Activated CD4-positive, alpha-beta T cell treated with anti-CD3 and anti-CD28 coated beads, Interleukin-2, amount 10 ng/mL, durations not matched to agents 7 days and 5 days (primary cell): Measurements from ENCODE around the gene S100A1. TPM values are rescaled to one million over a fixed set of nuclear protein-coding genes. Genes with fewer than 3 reads are reported as not detected.
"Not testable (repeated sequence)": the region's sequence is repeated elsewhere in the genome, so short reads cannot be mapped to it uniquely, and the experiment has no call there.

Experiments
- CTCF ChIA-PET: fragments of 350-600 bp; sonication (Branson Sonifier 250); formaldehyde crosslinking; loops from one replicate; lab custom pipeline; 2021; ENCODE audit warnings: antibody characterized with exemption; lab: Charles Lee
- POLR2A ChIA-PET: fragments of 350-600 bp; sonication (Branson Sonifier 250); formaldehyde crosslinking; loops from one replicate; lab custom pipeline; 2021; ENCODE audit warnings: antibody characterized with exemption; lab: Charles Lee
- DNase-seq: peaks from one replicate; pipeline ENCODE4 v3.0.0-alpha.2; 2020
- H3K27ac Mint-ChIP-seq: one replicate; pipeline ENCODE4 v1.8.0; 2021; ENCODE audit warnings: mild to moderate bottlenecking, moderate library complexity, mixed read lengths
- H3K27me3 Mint-ChIP-seq: one replicate; pipeline ENCODE4 v1.8.0; 2021; ENCODE audit warnings: mixed read lengths
- H3K36me3 Mint-ChIP-seq: one replicate; pipeline ENCODE4 v1.8.0; 2021; ENCODE audit warnings: low read depth, mixed read lengths
- H3K4me1 Mint-ChIP-seq: one replicate; pipeline ENCODE4 v1.8.0; 2021; ENCODE audit warnings: mixed read lengths
- H3K4me3 Mint-ChIP-seq: one replicate; pipeline ENCODE4 v1.8.0; 2021; ENCODE audit warnings: mild to moderate bottlenecking, moderate library complexity, mixed read lengths
- H3K9me3 Mint-ChIP-seq: one replicate; pipeline ENCODE4 v1.8.0; 2021; ENCODE audit warnings: mixed read lengths
- total RNA-seq, 2 experiments: library from RNA; stranded (reverse); gene quantifications; one replicate each; pipeline ENCODE4 v1.2.3, GENCODE V29; 2021

The S100A1 gene
- not detected for total RNA-seq

- Mint-ChIP-seq H3K27me3 (no peaks in the 10 kb centered on the region), H3K9me3 (no peaks in the 10 kb centered on the region), H3K4me3 (no peak within 1 kb of the TSS), H3K4me1 (peaks cover 13% of the 10 kb centered on the region), H3K36me3 (peaks cover 2% of the 10 kb centered on the region), H3K27ac (no peak within 1 kb of the TSS)
- ChIA-PET CTCF (interaction anchor here (0.8 to 3.6 kb wide), 12 partner anchors 10 to 131 kb away, joined by 3 to 45 read pairs (median 4); partner anchors contain the start of genes S100A14, S100A16 and S100A6), POLR2A (interaction anchor here (0.6 kb wide), 1 partner anchor 74 kb away, joined by 3 read pairs; no protein-coding TSS in a partner anchor)
- DNase-seq = no peak
Observed at GRCh38 chr1:153627715-153628626, at the start of gene S100A1. Gene S100A1 (plus strand): TSS chr1:153628434. CDS start chr1:153630522, 2,088 bp downstream.

- no peak for DNase-seq
- no peaks in the 10 kb centered on the region for H3K9me3 Mint-ChIP-seq
- ChIA-PET POLR2A (interaction anchor here (0.8 kb wide), 1 partner anchor 55 kb away, joined by 3 read pairs; the partner anchor contains the start of gene CHTOP), CTCF (interaction anchor here (0.9 to 2.5 kb wide), 4 partner anchors 10 to 56 kb away, joined by 3 to 11 read pairs (median 4); partner anchors contain the start of gene CHTOP)
- no peak overlapping the region for H3K27ac Mint-ChIP-seq
- H3K27me3 Mint-ChIP-seq = peaks cover 30% of the 10 kb centered on the region
- peaks cover 7% of the 10 kb centered on the region for H3K4me1 Mint-ChIP-seq
- H3K36me3 Mint-ChIP-seq = no peaks in the 10 kb centered on the region
- no peak overlapping the region for H3K4me3 Mint-ChIP-seq
Observed at GRCh38 chr1:153578490-153578889, 49.7 kb upstream of the S100A1 start.

- POLR2A ChIA-PET = interaction anchor here (0.8 kb wide), 1 partner anchor 55 kb away, joined by 3 read pairs; the partner anchor contains the start of gene CHTOP
- no peaks in the 10 kb centered on the region for H3K9me3 Mint-ChIP-seq
- CTCF ChIA-PET = interaction anchor here (0.9 to 2.5 kb wide), 2 partner anchors 10 to 39 kb away, joined by 3 to 11 read pairs; no protein-coding TSS in a partner anchor
- no peaks in the 10 kb centered on the region for H3K36me3 Mint-ChIP-seq
- H3K27ac Mint-ChIP-seq = no peak overlapping the region
- no peak overlapping the region for H3K4me3 Mint-ChIP-seq
- DNase-seq = no peak
- peaks cover 30% of the 10 kb centered on the region for H3K27me3 Mint-ChIP-seq
- H3K4me1 Mint-ChIP-seq = peaks cover 7% of the 10 kb centered on the region
Observed at GRCh38 chr1:153578936-153579335, 49.3 kb upstream of the S100A1 start.

DNA sequence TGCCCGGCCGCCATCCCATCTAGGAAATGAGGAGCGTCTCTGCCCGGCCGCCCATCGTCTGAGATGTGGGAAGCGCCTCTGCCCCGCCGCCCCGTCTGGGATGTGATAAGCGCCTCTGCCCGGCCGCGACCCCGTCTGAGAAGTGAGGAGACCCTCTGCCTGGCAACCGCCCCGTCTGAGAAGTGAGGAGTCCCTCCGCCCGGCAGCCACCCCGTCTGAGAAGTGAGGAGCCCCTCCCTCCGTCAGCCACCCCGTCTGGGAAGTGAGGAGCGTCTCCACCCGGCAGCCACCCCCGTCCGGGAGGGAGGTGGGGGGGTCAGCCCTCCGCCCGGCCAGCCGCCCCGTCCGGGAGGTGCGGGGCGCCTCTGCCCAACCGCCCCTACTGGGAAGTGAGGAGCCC, 45.4 kb upstream of the S100A1 start:
- H3K36me3 Mint-ChIP-seq, CTCF ChIA-PET, DNase-seq, H3K27ac Mint-ChIP-seq, H3K4me1 Mint-ChIP-seq, H3K4me3 Mint-ChIP-seq, POLR2A ChIA-PET, H3K9me3 Mint-ChIP-seq: not testable (repeated sequence)
- H3K27me3 Mint-ChIP-seq = peaks cover 29% of the 10 kb centered on the region

GRCh38 chr1:153583514-153583913, 44.7 kb upstream of the S100A1 start:
- H3K4me3 Mint-ChIP-seq, H3K9me3 Mint-ChIP-seq, H3K4me1 Mint-ChIP-seq, DNase-seq, POLR2A ChIA-PET, H3K27ac Mint-ChIP-seq, CTCF ChIA-PET, H3K36me3 Mint-ChIP-seq: not testable (repeated sequence)
- H3K27me3 Mint-ChIP-seq = peaks cover 22% of the 10 kb centered on the region

DNA sequence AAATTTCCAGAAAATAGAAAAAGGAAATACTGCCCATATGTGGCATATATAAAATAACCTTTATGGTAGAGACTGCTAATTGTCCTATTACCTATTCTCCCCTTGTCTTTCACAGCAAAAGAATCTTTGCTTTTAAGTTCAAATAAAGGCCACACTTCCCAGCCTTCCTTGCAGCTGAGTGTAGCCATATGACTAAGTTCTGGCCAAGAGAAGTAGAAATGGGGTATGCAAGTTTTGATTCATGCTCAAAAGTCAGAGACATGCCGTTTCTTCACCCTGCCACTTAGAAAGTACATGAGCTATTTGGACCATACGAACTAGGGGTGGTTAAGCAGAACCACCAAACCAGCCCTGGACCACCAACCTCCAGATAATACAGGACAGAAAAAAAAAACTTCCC, 44.3 kb upstream of the S100A1 start:
- H3K4me1 Mint-ChIP-seq = no peaks in the 10 kb centered on the region
- H3K36me3 Mint-ChIP-seq = no peaks in the 10 kb centered on the region
- no peak overlapping the region for H3K27ac Mint-ChIP-seq
- H3K9me3 Mint-ChIP-seq = no peaks in the 10 kb centered on the region
- POLR2A ChIA-PET = no interaction called here
- CTCF ChIA-PET = interaction anchor here (1.3 kb wide), 1 partner anchor 12 kb away, joined by 3 read pairs; no protein-coding TSS in a partner anchor
- H3K4me3 Mint-ChIP-seq = no peak overlapping the region
- no peak for DNase-seq
- H3K27me3 Mint-ChIP-seq = peaks cover 18% of the 10 kb centered on the region

DNA sequence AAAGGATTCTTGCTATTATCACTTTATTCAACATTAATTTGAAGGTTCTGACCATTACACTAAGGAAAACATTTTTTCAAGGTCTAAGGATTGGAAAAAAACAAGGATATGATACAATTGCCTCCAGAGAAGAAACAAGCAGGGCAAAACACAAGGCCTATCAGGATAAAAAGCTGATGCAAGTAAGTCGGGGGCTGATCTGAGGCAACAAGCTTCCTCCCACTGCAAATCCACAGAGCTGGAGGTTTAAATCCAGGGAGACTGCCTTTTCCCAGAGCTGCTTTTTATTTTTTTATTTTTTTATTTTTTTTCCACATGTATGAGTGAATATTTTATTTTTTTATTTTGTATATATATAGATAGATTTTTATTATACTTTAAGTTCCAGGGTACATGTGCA, 43.2 kb upstream of the S100A1 start:
- no peak overlapping the region for H3K27ac Mint-ChIP-seq
- ChIA-PET CTCF (interaction anchor here (1.3 kb wide), 1 partner anchor 13 kb away, joined by 3 read pairs; no protein-coding TSS in a partner anchor), POLR2A (no interaction called here)
- H3K9me3 Mint-ChIP-seq = no peaks in the 10 kb centered on the region
- H3K4me1 Mint-ChIP-seq = no peaks in the 10 kb centered on the region
- H3K36me3 Mint-ChIP-seq = no peaks in the 10 kb centered on the region
- peaks cover 13% of the 10 kb centered on the region for H3K27me3 Mint-ChIP-seq
- H3K4me3 Mint-ChIP-seq = no peak overlapping the region
- no peak for DNase-seq

- peaks cover 13% of the 10 kb centered on the region for H3K27me3 Mint-ChIP-seq
- ChIA-PET CTCF (interaction anchor here (0.9 kb wide), 1 partner anchor 18 kb away, joined by 3 read pairs; no protein-coding TSS in a partner anchor), POLR2A (no interaction called here)
- H3K9me3 Mint-ChIP-seq = no peaks in the 10 kb centered on the region
- no peak overlapping the region for H3K4me3 Mint-ChIP-seq
- no peak for DNase-seq
- no peak overlapping the region for H3K27ac Mint-ChIP-seq
- no peaks in the 10 kb centered on the region for H3K36me3 Mint-ChIP-seq
- H3K4me1 Mint-ChIP-seq = no peaks in the 10 kb centered on the region
Observed at GRCh38 chr1:153586347-153586746, 41.9 kb upstream of the S100A1 start.

GRCh38 chr1:153587314-153587713, 40.9 kb upstream of the S100A1 start:
- CTCF ChIA-PET = interaction anchor here (1.1 kb wide), 1 partner anchor 14 kb away, joined by 3 read pairs; no protein-coding TSS in a partner anchor
- H3K4me1 Mint-ChIP-seq = no peaks in the 10 kb centered on the region

GRCh38 chr1:153588033-153588432, 40.2 kb upstream of the S100A1 start:
- H3K36me3 Mint-ChIP-seq, H3K4me1 Mint-ChIP-seq, H3K4me3 Mint-ChIP-seq, DNase-seq, H3K27ac Mint-ChIP-seq, POLR2A ChIA-PET, H3K9me3 Mint-ChIP-seq: not testable (repeated sequence)
- peaks cover 13% of the 10 kb centered on the region for H3K27me3 Mint-ChIP-seq
- CTCF ChIA-PET = interaction anchor here (0.7 to 1.1 kb wide), 2 partner anchors 15 to 106 kb away, joined by 3 read pairs; no protein-coding TSS in a partner anchor

More at GRCh38 chr1:153587314-153587713, 40.9 kb upstream of the S100A1 start:
- H3K27me3 Mint-ChIP-seq = peaks cover 13% of the 10 kb centered on the region
- H3K36me3 Mint-ChIP-seq = no peaks in the 10 kb centered on the region
- H3K27ac Mint-ChIP-seq = no peak overlapping the region
- POLR2A ChIA-PET = no interaction called here
- DNase-seq = no peak
- H3K9me3 Mint-ChIP-seq = no peaks in the 10 kb centered on the region
- H3K4me3 Mint-ChIP-seq = no peak overlapping the region

- Mint-ChIP-seq H3K4me3 (no peak overlapping the region), H3K4me1 (no peaks in the 10 kb centered on the region), H3K9me3 (no peaks in the 10 kb centered on the region), H3K36me3 (no peaks in the 10 kb centered on the region), H3K27ac (no peak overlapping the region), H3K27me3 (peaks cover 13% of the 10 kb centered on the region)
- POLR2A ChIA-PET = no interaction called here
- CTCF ChIA-PET = interaction anchor here (0.6 to 0.7 kb wide), 2 partner anchors 57 to 105 kb away, joined by 3 read pairs; no protein-coding TSS in a partner anchor
- no peak for DNase-seq
Observed at GRCh38 chr1:153588482-153588881, 39.8 kb upstream of the S100A1 start.

DNA sequence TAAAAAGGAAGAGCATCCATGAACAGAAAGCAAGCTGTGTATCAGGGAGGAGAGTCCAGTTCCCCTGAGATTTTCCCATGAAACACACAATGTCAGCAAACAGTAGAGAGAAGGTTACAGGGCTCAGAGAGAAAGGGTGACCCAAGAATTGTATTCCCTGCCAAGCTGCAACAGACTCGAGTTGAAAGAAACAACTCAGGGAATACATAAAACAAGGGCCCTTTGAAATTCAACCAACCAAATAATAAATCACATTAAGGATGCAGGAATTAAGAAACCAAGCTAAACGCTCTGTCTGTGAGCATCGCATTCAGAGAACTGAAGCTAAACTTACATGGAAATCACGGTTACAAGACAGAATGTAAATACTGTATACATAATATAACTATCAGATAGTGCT, 35.5 kb upstream of the S100A1 start:
- H3K4me3 Mint-ChIP-seq = no peak overlapping the region
- ChIA-PET POLR2A (no interaction called here), CTCF (interaction anchor here (0.7 to 1.5 kb wide), 6 partner anchors 11 to 82 kb away, joined by 3 to 5 read pairs (median 4); no protein-coding TSS in a partner anchor)
- DNase-seq = no peak
- H3K27me3 Mint-ChIP-seq = no peaks in the 10 kb centered on the region
- no peak overlapping the region for H3K27ac Mint-ChIP-seq
- peaks cover 2% of the 10 kb centered on the region for H3K4me1 Mint-ChIP-seq
- no peaks in the 10 kb centered on the region for H3K9me3 Mint-ChIP-seq
- H3K36me3 Mint-ChIP-seq = no peaks in the 10 kb centered on the region
